SK-N-SH (cell line): ENCODE results near the gene ZBTB4. TPM values are rescaled to one million over a fixed set of nuclear protein-coding genes. Genes with fewer than 3 reads are reported as not detected.

Experiments used
- CTCF ChIA-PET: fragments of 300-600, 350-600 bp; formaldehyde crosslinking; extraction: SDS; loops from one replicate; lab custom pipeline; 2021; lab: Yijun Ruan, JAX
- POLR2A ChIA-PET: fragments of 350-600 bp; sonication (Branson Sonifier 250); formaldehyde crosslinking; extraction: SDS; loops from one replicate; lab custom pipeline; 2020; ENCODE audit warnings: antibody characterized with exemption, inconsistent platforms; lab: Yijun Ruan, JAX
- DNase-seq: peaks from one replicate; pipeline ENCODE4 v3.0.0; 2012
- H2AFZ ChIP-seq: fragments of 200-600 bp; sonication (generic); 2 replicates; pipeline ENCODE4 v1.8.1; 2016; ENCODE audit warnings: antibody characterized with exemption, mild to moderate bottlenecking, low read depth
- H3F3A ChIP-seq: fragments of 200-600 bp; sonication (generic); replicated peaks from 2 replicates; pipeline ENCODE3; 2016; ENCODE audit warnings: antibody characterized with exemption, mild to moderate bottlenecking; ENCODE audit not compliant: insufficient read depth
- H3K27ac ChIP-seq, 2 experiments: fragments of 200-500 bp in 1 of 2; fragments of 200-600 bp in 1 of 2; sonication (Bioruptor generic) in 1 of 2; sonication (generic), shearing (Covaris generic) in 1 of 2; 2 replicates each; pipeline versions ENCODE4 v1.5.1 to v1.6.1; 2014 to 2016; ENCODE audit warnings: low read depth in 2 of 2, inconsistent platforms in 1 of 2, low read length in 1 of 2, mild to moderate bottlenecking in 1 of 2, mixed read lengths in 1 of 2
- H3K27me3 ChIP-seq: fragments of 200-600 bp; sonication (generic), shearing (Covaris generic); 2 replicates; pipeline ENCODE4 v1.6.1; 2016; ENCODE audit warnings: mixed run types; ENCODE audit not compliant: insufficient read depth
- H3K36me3 ChIP-seq, 2 experiments: fragments of 200-500 bp in 1 of 2; fragments of 200-600 bp in 1 of 2; sonication (Bioruptor generic) in 1 of 2; sonication (generic) in 1 of 2; replicated peaks in 1 of 2; 2 replicates each; pipeline versions ENCODE3 to v1.5.1; 2014 to 2016; ENCODE audit warnings: low read length in 1 of 2, mild to moderate bottlenecking in 1 of 2; ENCODE audit not compliant: insufficient read depth in 2 of 2, control insufficient read depth in 1 of 2
- H3K4me1 ChIP-seq, 2 experiments: fragments of 200-500 bp in 1 of 2; fragments of 200-600 bp in 1 of 2; sonication (Bioruptor generic) in 1 of 2; sonication (generic), shearing (Covaris generic) in 1 of 2; 2 replicates each; pipeline versions ENCODE4 v1.5.1 to v1.6.1; 2014 to 2016; ENCODE audit warnings: low read depth in 1 of 2, low read length in 1 of 2, mixed run types in 1 of 2; ENCODE audit not compliant: insufficient read depth in 2 of 2, control insufficient read depth in 1 of 2
- H3K4me2 ChIP-seq: fragments of 200-600 bp; sonication (generic), shearing (Covaris generic); 2 replicates; pipeline ENCODE4 v1.6.1; 2017; ENCODE audit warnings: mixed run types
- H3K4me3 ChIP-seq, 2 experiments: fragments of 200-500 bp in 1 of 2; fragments of 200-600 bp in 1 of 2; sonication (Bioruptor generic) in 1 of 2; sonication (generic), shearing (Covaris generic) in 1 of 2; 2 replicates each; pipeline versions ENCODE4 v1.5.1 to v1.8.1; 2014 to 2016; ENCODE audit warnings: low read depth in 2 of 2, inconsistent platforms in 1 of 2, low read length in 1 of 2, mild to moderate bottlenecking in 1 of 2, mixed read lengths in 1 of 2, moderate library complexity in 1 of 2
- H3K79me2 ChIP-seq: fragments of 200-600 bp; sonication (generic); 2 replicates; pipeline ENCODE4 v1.8.1; 2017; ENCODE audit warnings: mild to moderate bottlenecking; ENCODE audit not compliant: insufficient read depth
- H3K9ac ChIP-seq: fragments of 200-600 bp; sonication (generic); 2 replicates; pipeline ENCODE4 v1.6.1; 2017; ENCODE audit warnings: mixed run types
- H3K9me2 ChIP-seq: fragments of 200-600 bp; sonication (generic); 2 replicates; pipeline ENCODE4 v1.6.1; 2017; ENCODE audit warnings: mixed run types
- H3K9me3 ChIP-seq: fragments of 200-600 bp; sonication (generic); 2 replicates; pipeline ENCODE4 v1.6.1; 2017; ENCODE audit warnings: mixed run types, mild to moderate bottlenecking, moderate library complexity
- H4K20me1 ChIP-seq: fragments of 200-600 bp; sonication (generic); 2 replicates; pipeline ENCODE4 v1.6.1; 2017; ENCODE audit warnings: mild to moderate bottlenecking, mixed run types; ENCODE audit not compliant: insufficient read depth
- GATA2 ChIP-seq: sonication (generic); formaldehyde crosslinking; IDR thresholded peaks from 2 replicates; pipeline ENCODE4 v1.5.0; 2020; ENCODE audit warnings: mild to moderate bottlenecking, missing genetic modification reagents
- MEF2A ChIP-seq: IDR thresholded peaks from 2 replicates; pipeline ENCODE4 v1.4.0; 2012; ENCODE audit warnings: low read depth, borderline replicate concordance
- MXI1 ChIP-seq: IDR thresholded peaks from 2 replicates; pipeline ENCODE4 v1.6.1; 2012; ENCODE audit warnings: mild to moderate bottlenecking, low read depth, low read length, improper control_type of control experiment
- NRF1 ChIP-seq: IDR thresholded peaks from 2 replicates; pipeline ENCODE4 v1.6.1; 2012; ENCODE audit warnings: low read depth, mild to moderate bottlenecking, low read length
- RFX5 ChIP-seq: IDR thresholded peaks from 2 replicates; pipeline ENCODE4 v1.6.1; 2012; ENCODE audit warnings: mild to moderate bottlenecking, improper control_type of control experiment, low read length
- RXRA ChIP-seq: IDR thresholded peaks from 2 replicates; pipeline ENCODE4 v1.4.0; 2012; ENCODE audit warnings: low read depth, mild to moderate bottlenecking, borderline replicate concordance
- TEAD4 ChIP-seq: IDR thresholded peaks from 2 replicates; pipeline ENCODE4 v1.4.0; 2012; ENCODE audit warnings: mild to moderate bottlenecking, borderline replicate concordance; ENCODE audit not compliant: insufficient read depth
- YY1 ChIP-seq: IDR thresholded peaks from 2 replicates; pipeline ENCODE4 v1.4.0; 2012; ENCODE audit warnings: low read depth, mild to moderate bottlenecking
- WGBS: methylation state at CpG from one replicate; pipeline ENCODE4 v1.1.6; 2017; ENCODE audit warnings: low lambda C conversion rate; 5-methylcytosine and 5-hydroxymethylcytosine counted together
- polyA plus RNA-seq, 3 experiments: library from polyadenylated mRNA; depleted of rRNA; stranded (reverse); fragments of >200 nt; gene quantifications; 2 replicates each; pipeline ENCODE4 v1.2.3, GENCODE V29; 2012
- TF ChIP-seq, protein P1 (sequence below): IDR thresholded peaks from 2 replicates; pipeline ENCODE4; 2012
- TF ChIP-seq, protein P2 (sequence below): IDR thresholded peaks from 2 replicates; pipeline ENCODE4 v1.4.0; 2012; ENCODE audit warnings: low read depth, borderline replicate concordance

ZBTB4 gene
- polyA plus RNA-seq, 1 of the 3 experiments (the other 2 are of a cell fraction), result 12.8 TPM

DNA sequence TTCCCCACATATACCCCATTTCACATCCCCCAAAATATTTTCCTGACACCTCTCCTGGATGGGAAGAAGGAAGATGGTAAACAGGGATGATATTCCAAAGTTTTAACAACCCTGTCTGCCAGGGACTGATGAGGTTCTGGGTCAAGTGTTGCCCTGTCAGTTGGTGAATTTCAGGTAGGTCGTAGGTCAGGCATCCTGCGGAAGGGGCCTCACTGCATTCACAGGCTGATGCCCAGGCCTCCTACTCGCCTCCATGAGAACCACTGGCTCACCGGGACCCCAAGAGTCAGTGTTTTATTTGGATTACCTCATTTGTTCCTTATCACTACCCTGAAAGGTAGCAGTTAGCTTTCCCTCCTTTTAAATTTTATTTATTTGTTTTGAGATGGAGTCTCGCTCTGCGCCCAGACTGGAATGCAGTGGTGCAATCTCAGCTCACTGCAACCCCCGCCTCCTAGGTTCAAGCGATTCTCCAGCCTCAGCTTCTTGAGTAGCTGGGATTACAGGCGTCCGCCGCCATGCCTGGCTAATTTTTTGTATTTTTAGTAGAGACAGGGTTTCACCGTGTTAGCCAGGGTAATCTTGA, 10.5 kb downstream of the ZBTB4 start:
- Histone ChIP-seq H3K4me3 (no peak overlapping the region), H3K79me2 (peaks cover 78% of the 10 kb centered on the region), H3K36me3 (peaks cover 4 to 9% of the 10 kb centered on the region in 2 experiments), H3K9me2 (no peaks in the 10 kb centered on the region), H3K27me3 (no peaks in the 10 kb centered on the region), H3K27ac (no peak overlapping the region), H3K9ac (no peak overlapping the region), H3K9me3 (no peaks in the 10 kb centered on the region), H3K4me2 (no peak overlapping the region), H2AFZ (no peak overlapping the region), H4K20me1 (peaks cover 28% of the 10 kb centered on the region), H3F3A (peaks cover 7% of the 10 kb centered on the region), H3K4me1 (peaks cover 4 to 12% of the 10 kb centered on the region in 2 experiments; a peak in 1 of 4 replicates)
- DNase-seq, result no peak
- no peak for TF ChIP-seq MEF2A
- TF ChIP-seq, protein P1, sequence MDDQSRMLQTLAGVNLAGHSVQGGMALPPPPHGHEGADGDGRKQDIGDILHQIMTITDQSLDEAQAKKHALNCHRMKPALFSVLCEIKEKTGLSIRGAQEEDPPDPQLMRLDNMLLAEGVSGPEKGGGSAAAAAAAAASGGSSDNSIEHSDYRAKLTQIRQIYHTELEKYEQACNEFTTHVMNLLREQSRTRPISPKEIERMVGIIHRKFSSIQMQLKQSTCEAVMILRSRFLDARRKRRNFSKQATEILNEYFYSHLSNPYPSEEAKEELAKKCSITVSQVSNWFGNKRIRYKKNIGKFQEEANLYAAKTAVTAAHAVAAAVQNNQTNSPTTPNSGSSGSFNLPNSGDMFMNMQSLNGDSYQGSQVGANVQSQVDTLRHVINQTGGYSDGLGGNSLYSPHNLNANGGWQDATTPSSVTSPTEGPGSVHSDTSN, result no peak
- TF ChIP-seq TEAD4, result no peak
- TF ChIP-seq MXI1, result no peak
- TF ChIP-seq YY1, result no peak
- no peak for TF ChIP-seq NRF1
- POLR2A ChIA-PET, result no interaction called here
- WGBS, result 79% methylated on average over 12 of the region's 12 CpGs
- CTCF ChIA-PET, result no interaction called here

DNA sequence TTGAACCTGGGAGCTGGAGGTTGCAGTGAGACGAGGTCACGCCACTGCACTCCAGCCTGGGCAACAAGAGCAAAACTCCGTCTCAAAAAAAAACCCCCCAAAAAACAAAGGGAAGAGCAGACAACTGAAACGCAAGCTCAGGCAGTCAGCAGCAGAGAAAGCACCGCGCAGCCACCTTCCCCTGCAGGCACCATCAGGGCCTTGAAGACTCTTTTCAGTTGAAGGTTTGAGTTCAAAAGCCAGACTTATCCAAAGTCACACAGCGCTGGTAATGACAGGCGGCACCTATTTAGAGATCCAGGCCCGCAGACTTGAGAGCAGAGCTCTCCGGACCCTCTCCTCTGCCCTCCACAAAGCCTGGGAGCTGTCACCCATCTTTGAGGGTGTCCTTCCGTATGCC, 11.1 kb downstream of the ZBTB4 start:
- CTCF ChIA-PET, result interaction anchor here (1.4 kb wide), 1 partner anchor 23 kb away, joined by 3 read pairs; no protein-coding TSS in a partner anchor
- peaks cover 22% of the 10 kb centered on the region; the same call in 1 of the 2 replicates for H4K20me1 ChIP-seq
- H3K4me3 ChIP-seq, result no peak overlapping the region
- H3K9me3 ChIP-seq, result no peaks in the 10 kb centered on the region
- no peak overlapping the region for H2AFZ ChIP-seq
- TF ChIP-seq RXRA, result no peak
- no peak for TF ChIP-seq NRF1
- TF ChIP-seq, protein P1, result no peak
- TF ChIP-seq, protein P2, sequence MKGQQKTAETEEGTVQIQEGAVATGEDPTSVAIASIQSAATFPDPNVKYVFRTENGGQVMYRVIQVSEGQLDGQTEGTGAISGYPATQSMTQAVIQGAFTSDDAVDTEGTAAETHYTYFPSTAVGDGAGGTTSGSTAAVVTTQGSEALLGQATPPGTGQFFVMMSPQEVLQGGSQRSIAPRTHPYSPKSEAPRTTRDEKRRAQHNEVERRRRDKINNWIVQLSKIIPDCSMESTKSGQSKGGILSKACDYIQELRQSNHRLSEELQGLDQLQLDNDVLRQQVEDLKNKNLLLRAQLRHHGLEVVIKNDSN, result no peak
- TF ChIP-seq GATA2 (CRISPR knock-in tag), result no peak
- no peak for TF ChIP-seq RFX5
- no peak overlapping the region for H3K9ac ChIP-seq
- peaks cover 4 to 12% of the 10 kb centered on the region in 2 experiments; a peak in 1 of 4 replicates for H3K4me1 ChIP-seq
- H3K27ac ChIP-seq, result no peak overlapping the region
- H3K79me2 ChIP-seq, result peaks cover 72% of the 10 kb centered on the region
- H3K4me2 ChIP-seq, result no peak overlapping the region
- POLR2A ChIA-PET, result no interaction called here
- H3K36me3 ChIP-seq, result peaks cover 4 to 14% of the 10 kb centered on the region in 2 experiments
- no peaks in the 10 kb centered on the region for H3K9me2 ChIP-seq
- H3F3A ChIP-seq, result peaks cover 7% of the 10 kb centered on the region
- no peaks in the 10 kb centered on the region for H3K27me3 ChIP-seq
- WGBS, result 91% methylated on average over 10 of the region's 11 CpGs
- DNase-seq, result no peak
